Stimulated activated CD8-positive, alpha-beta memory T cell treated with anti-CD3 and anti-CD28 coated beads, Interleukin-15, amount 100 ng/mL, for 1 hour (primary cell): ENCODE results near the gene BTBD18.

ENCODE experiments used
- DNase-seq: peaks from one replicate; pipeline ENCODE4 v3.0.0-alpha.2; 2020; ENCODE audit warnings: low read depth

The BTBD18 gene

GRCh38 chr11:57776031-57776521 is 24.5 kb upstream of the BTBD18 start:
- DNase-seq = no peak

DNA sequence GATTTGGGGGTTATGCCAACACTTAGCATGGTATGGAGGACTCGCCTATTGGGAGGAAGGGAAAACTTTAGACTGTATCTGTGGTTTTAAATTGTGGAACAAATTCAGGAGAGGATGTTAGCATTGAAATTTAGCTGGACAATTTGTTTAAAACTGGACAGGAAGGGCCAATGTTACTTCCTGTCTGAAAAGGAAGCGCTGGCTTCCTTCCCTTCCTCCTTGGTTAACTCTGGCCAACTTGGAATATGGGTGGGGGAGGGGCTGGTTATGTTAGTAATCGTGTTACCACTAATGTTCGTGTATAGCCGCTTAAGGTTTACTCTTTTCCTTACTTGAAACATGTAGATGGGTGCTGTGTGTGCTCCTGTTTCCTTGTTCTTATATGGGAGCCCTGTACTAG is 23.9 kb upstream of the BTBD18 start:
- no peak for DNase-seq

DNA sequence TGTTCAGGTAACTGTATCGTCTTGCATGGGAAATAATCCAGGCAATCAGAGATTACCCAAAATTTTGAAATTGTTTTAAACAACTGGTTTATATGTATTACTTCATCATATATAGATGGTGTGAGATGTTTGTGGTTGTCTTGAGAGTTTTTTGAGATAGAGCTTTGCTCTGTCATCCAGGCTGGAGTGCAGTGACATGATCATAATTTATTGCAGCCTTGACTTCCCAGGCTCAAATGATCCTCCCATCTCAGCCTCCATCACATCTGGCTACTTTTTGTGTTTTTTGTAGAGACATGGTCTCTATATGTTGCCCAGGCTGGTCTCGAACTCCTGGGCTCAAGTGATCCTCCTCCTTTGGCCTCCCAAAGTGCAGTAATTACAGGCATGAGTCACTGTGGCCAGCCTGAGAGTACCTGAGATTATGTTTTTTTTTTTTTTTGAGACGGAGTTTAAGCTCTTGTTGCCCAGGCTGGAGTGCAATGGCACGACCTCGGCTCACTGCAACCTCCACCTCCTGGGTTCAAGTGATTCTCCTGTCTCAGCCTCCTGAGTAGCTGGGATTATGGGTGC is 21.5 kb upstream of the BTBD18 start:
- no peak for DNase-seq

- no peak for DNase-seq
These were observed 20.9 kb upstream of the BTBD18 start for GRCh38 chr11:57772562-57772961.

DNA sequence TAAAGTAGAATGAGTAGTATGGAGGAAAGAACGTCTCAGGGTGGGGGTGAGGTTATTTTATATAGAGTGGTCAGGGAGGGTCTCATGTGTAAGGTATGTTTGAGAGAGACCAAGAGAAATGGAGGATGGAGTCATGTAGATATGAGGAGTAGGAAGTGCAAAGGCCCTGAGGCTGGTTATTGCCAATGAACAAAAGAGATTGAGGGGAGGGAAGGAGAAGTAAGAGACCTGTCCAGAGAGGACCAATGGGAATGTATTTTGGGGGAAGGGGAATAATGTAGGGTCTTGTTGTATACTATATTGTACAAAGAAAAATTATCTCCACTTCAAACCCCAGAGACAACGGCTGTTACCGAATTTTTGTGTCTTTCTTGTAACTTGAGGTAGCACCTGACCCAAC is 19.7 kb upstream of the BTBD18 start:
- no peak for DNase-seq

GRCh38 chr11:57770793-57771192 is 19.2 kb upstream of the BTBD18 start:
- no peak for DNase-seq

DNA sequence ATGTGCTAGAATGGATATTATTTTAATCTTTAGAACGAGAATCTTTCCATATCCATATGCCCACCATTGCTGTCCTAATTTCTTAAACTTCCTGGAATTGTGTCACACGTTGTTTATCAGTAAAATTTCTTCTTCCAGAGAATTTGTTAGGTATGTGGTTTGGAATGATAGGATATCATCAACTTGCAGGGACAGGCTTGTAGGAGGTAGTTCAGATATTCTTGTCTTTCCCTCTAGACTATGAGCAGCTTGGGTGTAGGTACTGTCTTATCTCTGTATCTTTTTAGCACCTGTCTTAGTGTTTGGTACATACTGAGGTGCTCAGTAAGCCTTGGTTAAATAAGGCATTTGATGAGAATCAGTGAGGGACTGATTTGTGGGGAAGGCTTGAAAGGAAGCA is 13.4 kb upstream of the BTBD18 start:
- no peak for DNase-seq

GRCh38 chr11:57764566-57764965 is 12.9 kb upstream of the BTBD18 start:
- no peak for DNase-seq

DNA sequence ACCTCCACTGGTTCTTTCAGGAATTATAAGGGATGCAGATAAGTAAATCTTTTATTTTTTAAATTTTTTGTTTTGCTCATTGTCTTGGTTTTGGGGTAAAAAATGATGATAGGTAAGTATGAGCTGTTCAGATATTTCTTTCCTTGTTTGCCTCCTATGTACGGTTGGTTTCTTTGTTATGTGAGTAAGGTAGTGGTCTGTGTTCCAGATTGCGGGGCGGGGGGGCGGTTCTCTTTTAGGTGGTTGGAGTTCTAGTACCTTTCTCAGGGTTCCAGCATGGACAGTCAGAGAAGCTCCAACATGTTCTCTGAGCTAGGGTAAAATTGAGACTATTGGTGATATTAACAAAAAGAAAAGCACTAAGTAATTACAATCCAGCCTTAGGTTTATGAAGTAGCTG is 12.4 kb upstream of the BTBD18 start:
- DNase-seq = no peak

DNA sequence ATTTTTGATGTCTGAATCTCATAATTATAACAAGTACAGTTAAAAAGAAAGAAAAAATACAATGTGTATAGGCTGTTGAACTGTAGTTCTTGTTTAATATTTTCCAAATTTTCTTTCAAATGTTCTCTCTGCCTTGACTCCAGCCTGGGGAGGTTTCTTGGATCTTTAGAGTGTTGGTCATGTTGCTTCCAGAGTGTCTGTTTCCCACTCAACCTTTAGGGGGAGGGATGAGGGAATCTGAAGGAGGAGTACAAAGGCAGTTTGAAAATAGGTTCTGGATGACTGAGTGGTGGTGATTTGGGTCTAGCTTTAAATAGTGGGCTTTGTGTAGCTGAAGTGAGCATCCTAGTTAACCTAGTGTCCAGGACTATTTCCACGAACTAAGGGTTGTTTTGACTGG is 11.9 kb upstream of the BTBD18 start:
- no peak for DNase-seq

DNA sequence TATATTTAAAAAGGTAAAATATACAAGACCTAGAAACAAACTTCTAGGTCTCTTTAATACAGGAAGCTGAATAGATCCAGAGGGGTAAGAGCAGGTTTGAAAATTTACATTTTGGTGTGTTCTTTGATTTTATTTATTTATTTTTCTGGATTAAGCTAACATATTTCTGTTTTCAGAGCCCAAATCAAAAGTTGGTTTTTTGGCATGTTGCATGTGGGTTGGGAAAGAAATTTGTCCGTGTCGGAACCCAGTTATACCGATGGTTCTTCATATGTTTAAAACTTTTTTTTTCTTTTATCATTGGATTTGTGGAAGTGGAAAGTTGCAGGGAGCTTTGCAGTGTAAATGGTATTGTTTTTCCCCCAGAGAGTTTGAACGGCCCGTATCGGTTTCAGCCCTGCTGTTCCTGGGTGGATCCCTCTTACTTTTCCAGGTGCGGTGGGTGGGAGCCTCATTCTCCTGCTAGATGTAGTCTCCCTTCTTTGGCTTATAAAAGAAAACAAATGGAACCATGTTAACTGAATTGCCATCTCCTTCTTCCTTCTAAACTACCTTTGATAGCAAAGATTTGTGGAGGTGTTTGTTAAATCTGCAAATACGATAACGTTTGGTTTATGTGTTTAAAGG is 10.7 kb upstream of the BTBD18 start:
- no peak for DNase-seq

- DNase-seq = no peak
These were observed 9.9 kb upstream of the BTBD18 start, which contains the start of gene CTNND1 for GRCh38 chr11:57761301-57762234. Gene CTNND1 (plus strand): TSS chr11:57761802. CDS start chr11:57791479, 29,677 bp downstream.

GRCh38 chr11:57758174-57758573 is 6.6 kb upstream of the BTBD18 start:
- no peak for DNase-seq

DNA sequence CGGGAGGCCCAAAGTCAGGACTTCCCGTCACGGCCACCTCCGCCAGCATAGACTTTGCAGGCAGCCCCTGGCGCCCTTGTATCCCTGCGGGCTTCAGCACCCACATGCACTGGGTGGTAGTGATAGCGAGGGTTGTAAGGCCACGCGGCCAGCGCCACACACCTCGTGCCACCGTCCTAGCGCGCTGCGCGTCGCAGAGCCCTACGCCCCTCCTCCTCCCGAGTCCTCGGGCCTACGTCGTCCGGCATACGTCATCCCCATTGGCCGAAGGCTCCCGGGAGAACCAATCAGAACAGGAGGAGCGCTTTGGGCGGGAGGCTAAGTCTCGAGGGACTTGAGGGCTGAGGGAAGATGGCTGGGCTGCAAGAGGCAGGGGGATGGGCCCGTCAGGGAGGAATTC is 1.3 kb upstream of the BTBD18 start:
- DNase-seq = no peak

- DNase-seq = no peak
These were observed 443 bp downstream of the BTBD18 start for GRCh38 chr11:57751176-57751575.

DNA sequence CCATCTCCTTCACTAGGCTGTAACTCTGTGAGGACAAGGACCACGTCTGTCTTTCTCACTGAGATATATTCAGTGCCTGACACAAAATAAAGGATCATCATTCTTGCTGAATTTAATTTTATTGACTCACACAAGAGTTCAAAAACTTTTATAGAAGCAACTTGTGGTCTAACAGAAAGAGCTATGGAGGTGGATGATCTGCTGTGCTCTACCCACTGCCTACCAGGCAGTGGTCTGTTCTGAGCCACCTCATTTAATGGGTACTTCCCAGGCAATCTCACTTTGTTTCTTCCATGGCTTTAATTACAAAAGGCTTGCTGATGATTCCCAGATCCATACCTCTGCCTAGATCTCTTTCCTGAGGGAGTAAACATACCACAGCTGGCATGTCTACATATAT is 4.7 kb downstream of the BTBD18 start:
- DNase-seq = no peak

DNA sequence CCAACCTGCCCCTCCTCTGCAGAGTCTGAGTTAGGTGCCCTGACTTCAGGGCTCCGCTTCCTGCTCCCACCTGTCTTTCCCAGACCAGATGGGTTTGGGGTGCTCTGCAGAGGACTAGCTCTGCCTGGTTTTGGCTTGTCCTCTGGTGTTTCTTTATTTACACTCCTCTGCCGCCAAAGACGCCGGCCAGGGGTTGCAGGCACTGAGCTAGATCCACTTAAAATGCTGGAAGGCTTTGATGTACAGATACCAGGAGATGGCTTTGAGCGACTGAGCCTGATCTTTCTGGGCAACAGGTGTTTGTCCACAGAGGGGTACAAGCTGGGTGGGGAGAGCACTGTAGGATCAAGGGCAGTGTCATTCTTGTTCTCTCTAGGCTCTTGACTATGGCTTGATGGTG is 6.4 kb downstream of the BTBD18 start:
- DNase-seq = no peak

DNA sequence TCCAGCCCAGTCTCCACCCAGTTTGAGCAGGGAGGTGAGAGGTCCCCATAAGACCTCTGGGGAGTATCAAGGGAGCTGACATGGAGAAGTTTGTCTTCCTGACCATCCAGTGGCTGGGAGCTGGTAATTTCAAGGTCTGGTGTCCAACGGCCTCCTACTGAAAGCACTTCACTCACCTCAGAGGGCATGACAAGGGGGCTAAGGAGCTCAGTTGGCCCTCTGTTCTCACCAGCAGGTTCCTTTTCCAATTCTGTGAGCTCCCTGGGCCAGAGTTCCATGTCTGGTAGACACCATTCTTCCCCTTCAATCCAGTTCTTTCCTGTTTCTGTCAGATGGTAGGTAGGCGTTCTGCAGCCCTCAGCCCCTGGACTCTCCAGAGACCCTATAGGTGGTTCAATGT is 7.3 kb downstream of the BTBD18 start:
- DNase-seq = no peak

DNA sequence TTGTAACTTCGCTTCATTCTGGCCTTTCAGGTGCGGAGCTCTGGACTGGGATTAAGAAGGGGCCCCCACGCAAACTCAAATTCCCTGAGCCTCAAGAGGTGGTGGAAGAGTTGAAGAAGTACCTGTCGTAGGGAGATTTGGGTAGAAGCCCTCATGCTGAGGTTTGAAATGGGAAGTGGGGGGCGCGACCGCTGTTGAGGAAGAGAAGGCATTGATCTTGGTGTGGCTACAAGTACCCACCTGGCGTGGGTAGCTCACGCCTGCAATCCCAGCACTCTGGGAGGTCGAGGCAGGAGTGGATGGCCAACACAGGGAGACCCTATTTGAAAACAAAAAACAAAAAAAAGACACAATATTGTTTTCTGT is 9.5 kb downstream of the BTBD18 start:
- no peak for DNase-seq

GRCh38 chr11:57741132-57742086 is 10.2 kb downstream of the BTBD18 start, which contains the start of gene SELENOH:
Gene SELENOH (plus strand): TSS chr11:57741491. CDS start chr11:57741596, 105 bp downstream.
- DNase-seq = peak; percentile 80

DNA sequence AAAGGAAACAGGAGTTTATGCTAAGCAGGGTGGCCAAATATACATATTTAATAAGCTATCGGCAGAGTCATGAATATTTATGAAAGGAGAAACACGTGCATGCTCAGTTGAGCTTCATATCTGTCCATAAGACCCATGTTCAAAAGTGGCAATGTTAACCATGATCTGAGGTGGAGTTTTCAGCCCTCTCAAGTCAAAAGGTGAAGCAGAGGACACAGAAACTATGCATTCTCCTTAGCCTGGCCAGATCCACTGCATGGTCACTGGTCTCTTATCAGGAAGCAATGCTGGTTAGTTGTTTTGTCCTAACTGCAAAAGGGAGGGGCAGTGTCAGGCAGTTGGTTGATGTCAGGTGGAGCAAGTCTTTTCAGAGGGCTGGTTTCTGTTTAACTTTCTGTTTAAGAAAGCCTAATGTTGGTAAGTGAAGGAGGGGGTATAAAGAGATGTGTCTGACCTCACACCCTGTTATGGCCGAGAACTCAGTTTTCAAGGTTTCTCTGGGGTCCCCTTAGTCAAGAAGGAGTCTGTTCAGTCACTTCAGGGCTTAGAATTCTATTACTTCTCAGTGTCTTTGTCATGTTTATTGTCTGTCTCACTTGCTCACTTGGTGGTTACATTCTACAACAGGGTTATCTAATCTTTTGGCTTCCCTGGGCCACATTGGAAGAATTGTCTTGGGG is 15.9 kb downstream of the BTBD18 start:
- DNase-seq = no peak
